GM19239 (cell line): Measurements from ENCODE around the gene HCFC1.

Experiments
- DNase-seq: peaks from one replicate; pipeline ENCODE4 v3.0.0; 2011; ENCODE audit warnings: low spot score; ENCODE audit not compliant: insufficient read length
- FAIRE-seq: peaks from 2 replicates; lab custom pipeline; 2011; peaks lifted over from hg19 to GRCh38; lab: Jason Lieb, UNC

The HCFC1 gene

DNA sequence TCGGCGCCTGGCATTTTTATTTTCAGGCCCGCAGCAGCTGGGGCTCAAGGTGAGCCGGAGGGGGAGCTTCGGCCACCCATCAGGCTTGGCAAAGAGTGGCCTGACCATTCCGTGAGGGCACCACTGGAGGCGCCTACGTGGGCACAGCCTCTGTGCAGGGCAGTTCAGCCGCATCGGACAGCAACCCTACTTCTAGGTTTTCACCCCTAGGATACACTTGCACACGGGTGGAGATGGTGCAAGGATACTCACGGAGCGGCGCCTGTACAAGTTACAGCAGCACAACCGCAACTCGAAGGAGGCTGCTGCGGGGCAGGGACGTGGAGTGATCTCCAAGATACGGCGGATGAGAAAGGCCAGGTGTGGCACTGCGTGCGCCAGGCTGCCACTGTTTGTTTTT is 10.8 kb downstream of the HCFC1 start:
- FAIRE-seq, result no peak
- DNase-seq, result no peak

GRCh38 chrX:153960077-153960476 is 11.5 kb downstream of the HCFC1 start:
- DNase-seq (no peak), FAIRE-seq (no peak)

GRCh38 chrX:153959649-153960048 is 12.0 kb downstream of the HCFC1 start:
- DNase-seq (no peak), FAIRE-seq (no peak)

DNA sequence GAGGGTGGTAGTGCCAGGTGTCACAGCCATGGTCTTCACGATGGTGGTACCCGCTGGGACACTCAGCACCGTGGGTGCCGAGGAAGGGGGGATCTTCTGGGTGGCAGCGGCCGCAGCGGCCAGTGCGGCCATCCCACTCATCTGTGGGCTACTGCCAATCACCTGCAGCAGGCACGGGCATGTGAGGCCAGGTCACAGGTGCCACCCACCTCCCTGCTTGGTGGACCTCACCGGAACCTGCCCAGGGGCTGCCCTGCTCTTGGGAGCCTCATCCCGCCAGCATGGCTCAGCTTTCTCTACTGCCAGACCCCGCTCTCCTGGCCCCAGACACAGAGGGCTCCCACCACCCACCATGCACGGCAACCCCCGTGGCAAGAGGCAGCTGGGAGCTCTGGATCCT is 13.0 kb downstream of the HCFC1 start:
- DNase-seq, result no peak
- no peak for FAIRE-seq

DNA sequence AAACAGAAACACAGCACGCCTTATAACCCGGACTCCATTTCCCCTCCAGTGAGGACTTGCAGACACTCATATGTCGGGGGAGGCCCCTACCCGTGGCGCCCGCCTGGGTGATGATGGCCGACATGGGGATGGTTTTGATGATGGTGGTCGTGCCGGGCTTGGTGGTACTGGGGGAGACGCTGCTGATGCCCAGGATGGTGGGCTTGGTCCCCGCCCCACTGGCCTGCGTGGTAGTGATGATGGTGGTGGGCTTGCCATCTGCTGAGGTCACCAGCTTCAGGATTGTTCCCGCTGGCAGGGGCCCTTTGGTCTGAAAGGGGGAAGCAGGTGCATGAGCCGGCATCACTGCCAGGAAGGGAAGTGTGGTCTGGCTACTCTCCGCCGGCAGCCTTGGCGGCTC is 14.4 kb downstream of the HCFC1 start:
- no peak for DNase-seq

DNA sequence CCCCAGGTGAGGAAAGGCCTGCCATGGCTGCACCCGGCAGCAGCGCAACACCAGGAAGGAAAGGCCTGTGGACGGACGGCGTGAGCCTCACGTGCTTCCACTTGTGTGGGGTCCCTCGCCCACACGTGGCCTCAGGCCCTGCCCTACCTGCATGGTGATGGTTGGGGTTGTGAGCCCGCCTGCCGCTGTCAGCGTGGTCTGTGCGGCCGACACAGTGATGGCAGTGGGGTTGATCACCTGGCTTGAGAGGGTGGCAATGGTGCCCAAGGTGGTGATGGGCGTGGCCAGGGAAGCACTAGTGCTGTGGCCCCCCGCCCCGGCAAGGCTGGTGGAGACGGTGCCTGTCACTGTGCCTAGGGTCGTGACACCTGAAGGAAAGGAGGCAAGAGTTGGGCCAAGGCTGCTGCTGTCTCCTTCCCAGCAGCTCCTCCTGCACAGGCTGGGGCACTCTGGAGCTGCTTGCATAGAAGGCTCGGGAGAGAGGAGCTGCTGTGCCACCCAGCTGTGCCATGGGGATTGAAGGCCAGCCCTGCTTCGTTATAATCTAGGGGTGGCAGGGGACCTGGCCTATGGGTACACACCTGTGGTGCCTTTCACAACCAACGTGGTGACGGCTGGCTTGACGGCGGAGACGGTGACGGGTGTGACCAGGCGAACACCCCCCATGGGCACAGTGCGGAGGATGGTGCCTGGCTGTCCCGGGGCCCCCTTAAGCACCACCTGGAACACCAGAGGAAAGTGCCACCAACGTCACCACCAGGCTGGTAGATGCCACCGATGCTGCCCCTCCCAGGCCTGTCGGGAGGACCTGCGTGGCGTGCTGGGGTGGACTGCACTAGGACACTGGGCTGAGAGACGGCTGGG is 15.3 kb downstream of the HCFC1 start:
- FAIRE-seq, result no peak

More for the DNA sequence above, 14.4 kb downstream of the HCFC1 start:
- no peak for FAIRE-seq

GRCh38 chrX:153955228-153955732 is 16.3 kb downstream of the HCFC1 start:
- FAIRE-seq (no peak), DNase-seq (no peak)

More for the DNA sequence above, 15.3 kb downstream of the HCFC1 start:
- no peak for DNase-seq

DNA sequence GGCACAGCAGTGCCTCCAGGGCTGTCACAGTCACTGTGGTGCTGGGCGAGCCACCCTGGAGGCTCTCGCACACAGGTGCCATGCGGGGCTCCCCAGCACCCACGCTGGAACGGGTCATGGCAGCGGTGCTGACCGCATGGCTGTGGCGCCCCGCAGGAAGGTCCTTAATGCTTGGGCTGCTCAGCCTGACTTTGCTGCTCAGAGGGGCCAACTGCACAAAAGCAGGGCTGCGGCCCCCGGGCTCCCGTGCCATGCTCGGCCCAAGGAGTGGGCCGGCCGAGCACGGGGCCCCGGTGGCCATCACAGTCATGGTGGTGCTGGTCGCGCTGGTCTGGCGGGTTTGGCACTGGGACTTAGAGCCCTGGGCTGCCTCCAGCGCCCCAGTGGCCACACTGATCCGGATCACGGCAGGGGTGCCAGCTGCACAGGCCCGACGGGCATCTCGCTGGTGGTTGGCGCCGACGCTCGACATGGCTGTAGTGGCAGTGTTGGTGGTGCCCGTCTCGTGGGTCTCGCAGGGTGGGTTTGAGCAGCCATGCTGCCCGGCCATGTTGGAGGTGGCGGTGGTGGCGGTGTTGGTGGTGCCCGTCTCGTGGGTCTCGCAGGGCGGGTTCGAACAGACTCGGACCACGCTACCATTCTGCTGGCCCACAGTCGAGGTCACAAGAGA is 16.9 kb downstream of the HCFC1 start:
- no peak for DNase-seq
- FAIRE-seq, result no peak

- DNase-seq, result no peak
- no peak for FAIRE-seq
Observed at GRCh38 chrX:153953892-153954557, 17.6 kb downstream of the HCFC1 start.

DNA sequence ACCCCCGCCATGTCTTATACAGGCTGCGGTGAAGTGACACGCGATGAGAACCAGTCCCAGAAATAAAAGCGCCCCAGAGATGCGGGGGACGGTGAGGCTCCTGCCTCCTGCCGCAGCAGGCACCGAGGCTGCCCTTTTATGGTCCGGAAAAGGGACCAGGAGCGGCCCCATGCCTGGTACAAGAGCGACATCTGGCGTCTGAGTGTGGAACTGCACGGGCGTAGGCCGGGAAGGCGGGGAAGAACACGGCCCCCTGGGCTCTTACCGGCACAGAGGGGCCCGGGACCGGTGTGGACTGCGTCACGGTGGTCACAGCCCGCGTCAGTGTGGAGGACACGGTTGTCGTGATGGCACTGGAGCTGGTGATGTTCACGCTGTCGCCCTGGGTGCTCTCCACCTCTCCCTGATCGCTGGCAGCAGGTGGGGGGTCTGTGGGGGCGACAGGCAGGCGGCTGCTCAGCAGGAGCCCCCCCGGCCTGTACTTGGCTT is 18.2 kb downstream of the HCFC1 start:
- DNase-seq (peak; percentile 68), FAIRE-seq (peak; percentile 76)

DNA sequence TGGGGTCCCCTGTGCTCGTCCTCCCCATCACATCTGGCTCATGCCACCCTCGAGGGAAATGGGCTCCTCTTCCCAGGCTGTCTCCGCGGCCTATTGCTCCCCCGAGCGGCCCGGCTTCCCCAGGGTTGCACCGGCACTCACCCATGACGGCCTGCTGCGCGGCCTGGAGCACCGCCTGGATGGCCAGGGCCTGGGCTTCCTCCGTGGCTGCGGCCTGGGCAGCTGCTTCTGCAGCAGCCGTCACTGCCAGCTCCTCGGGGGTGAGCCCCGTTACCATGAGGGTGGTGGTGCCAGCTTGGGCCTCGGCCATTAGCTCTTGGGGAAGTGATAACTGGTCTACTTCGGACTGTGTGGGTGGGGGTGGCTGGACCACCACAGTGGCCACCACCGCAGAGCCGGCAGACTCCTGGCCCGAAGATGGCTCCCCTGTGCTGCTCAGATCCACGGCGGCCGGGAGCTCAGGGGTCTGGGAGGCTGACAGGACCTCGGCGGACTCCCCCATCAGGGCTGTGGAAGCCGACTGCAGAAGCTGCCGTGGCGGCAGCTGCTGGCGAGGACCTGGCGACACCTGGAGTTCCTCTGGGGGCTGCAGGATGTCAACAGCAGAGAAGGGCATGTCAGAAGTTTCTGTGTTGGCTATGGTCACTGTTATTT is 19.1 kb downstream of the HCFC1 start:
- no peak for DNase-seq
- no peak for FAIRE-seq

- no peak for FAIRE-seq
Observed at GRCh38 chrX:153951683-153952372, 19.8 kb downstream of the HCFC1 start.

GRCh38 chrX:153950127-153950526 is 21.5 kb downstream of the HCFC1 start:
- no peak for DNase-seq
- FAIRE-seq, result no peak

More at GRCh38 chrX:153951683-153952372, 19.8 kb downstream of the HCFC1 start:
- DNase-seq, result no peak

DNA sequence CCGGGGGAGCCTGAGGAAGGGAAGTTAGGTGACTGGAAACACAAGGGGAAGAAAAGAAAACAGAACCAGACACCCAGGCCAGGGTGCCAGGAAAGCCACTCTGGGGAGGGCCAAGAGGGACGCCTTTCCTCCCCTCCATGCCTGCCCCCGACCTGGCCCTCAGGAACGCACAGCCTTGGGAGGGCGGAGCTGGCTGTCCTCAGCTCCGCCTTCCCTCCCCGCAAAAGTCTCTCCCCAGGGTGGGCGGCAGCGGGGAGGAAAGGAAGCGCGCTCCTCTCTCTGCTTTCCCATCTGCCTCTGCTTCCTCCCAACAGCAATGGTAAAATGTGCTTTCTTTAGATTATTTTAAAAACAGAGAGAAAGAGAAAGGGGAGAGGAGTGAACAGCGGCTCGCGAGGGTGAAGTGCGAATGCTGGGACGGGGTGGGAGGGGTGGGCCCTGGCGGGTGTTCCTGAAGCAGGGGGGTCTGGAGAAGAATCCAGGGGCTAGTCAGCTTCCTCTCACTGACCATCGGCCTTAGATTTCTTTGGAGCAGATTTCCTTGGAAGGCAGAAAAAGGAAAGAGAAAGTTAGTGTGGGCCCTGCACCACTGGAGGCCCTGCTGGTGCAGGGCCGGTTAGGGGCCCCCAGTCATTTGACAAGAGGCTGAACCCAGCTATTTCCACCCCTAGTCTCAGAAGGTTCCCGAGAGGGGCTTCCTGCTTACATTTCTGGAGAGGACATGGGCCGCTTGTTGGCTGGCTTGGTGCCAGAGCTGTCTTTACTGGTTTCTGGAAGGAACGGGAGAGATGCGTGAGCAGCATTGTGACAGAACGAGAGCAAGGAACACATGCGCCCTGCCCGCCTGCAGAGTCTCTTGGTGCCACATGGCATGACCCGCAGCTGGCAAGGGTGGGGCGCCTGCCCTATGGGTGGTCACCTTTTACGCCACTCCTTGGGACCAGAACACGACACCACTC is 22.5 kb downstream of the HCFC1 start:
- DNase-seq, result no peak
- no peak for FAIRE-seq

DNA sequence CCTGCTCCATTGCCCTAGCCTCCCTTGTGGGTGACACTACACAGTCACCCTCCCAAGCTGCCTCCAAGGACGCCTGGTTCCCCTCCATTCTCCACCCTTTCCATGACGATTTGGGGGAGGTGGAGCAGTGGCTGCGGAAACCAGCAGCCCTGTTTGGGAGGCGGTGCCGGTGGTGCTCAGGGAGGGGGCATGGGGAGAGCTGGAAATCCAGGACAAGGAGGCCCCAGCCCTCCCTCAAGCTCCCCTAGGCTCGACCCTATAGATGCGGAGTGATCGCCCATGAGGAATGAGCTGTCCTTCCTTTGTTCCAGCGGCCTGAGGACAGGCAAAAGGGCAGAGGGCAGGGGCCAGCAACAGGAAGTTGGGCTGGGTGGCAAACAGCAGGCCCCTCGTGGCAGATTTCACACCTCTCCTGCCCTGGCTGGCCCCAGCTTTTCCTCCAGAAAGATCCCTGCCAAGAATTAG is 23.6 kb downstream of the HCFC1 start:
- no peak for FAIRE-seq
- DNase-seq, result no peak

DNA sequence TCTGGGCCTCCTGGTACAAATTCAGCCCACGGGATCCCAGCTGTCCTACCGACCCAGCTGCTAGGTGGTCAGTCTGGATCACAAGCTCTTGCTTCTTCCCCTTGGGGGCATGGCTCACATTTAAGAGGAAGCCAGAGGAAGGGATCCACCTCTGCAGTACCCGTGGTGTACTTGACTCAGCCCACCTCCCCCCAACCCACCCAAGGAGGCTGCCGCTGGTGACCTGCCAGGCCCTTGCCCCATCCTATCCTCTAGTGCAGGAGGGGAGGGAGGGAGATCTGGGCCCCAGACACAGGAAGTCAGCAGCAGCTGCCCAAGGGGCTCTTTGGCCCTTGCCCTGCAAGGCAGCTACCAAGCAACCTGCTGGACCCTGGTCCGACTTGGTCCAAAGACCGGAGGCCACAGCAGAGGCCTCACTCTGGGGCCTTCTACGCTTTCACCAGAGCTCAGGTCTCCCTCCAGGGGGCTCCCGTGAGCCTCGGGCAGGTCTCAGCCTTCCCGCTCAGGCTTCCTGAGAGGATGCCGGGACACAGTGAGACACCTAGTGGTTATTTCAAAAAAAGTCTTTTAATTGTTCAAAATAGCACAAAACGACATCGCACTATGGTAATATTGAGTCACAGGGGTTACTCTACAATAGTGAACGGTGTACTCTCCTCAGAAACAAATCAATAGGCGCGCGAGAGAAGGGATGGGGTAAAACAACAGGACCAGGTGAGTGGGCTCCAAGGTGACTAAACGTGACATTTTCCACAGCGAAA is 24.4 kb downstream of the HCFC1 start:
- DNase-seq, result peak; percentile 83
- FAIRE-seq, result peak; percentile 80
